Measurements from ENCODE around the gene ZNF74.
"Not testable (repeated sequence)": the region's sequence is repeated elsewhere in the genome, so short reads cannot be mapped to it uniquely, and the experiment has no call there.

The ZNF74 gene

GRCh38 chr22:20393705-20394476 is at the start of gene ZNF74:
Gene ZNF74, plus strand, starts transcription at chr22:20394151. Its CDS starts 478 bp downstream, at chr22:20394629.
- Histone ChIP-seq H3K4me1 (ENCODE audit: control insufficient read depth in 1 of 2, insufficient read depth in 2 of 2, low read length in 2 of 2) (peaks cover 8 to 15% of the 10 kb centered on the region in 2 donors), H3K9me3 (ENCODE audit: control insufficient read depth in 1 of 2, low read length in 2 of 2) (no peaks in the 10 kb centered on the region), H3K36me3 (ENCODE audit: control insufficient read depth in 1 of 2, insufficient read depth in 2 of 2, low read length in 2 of 2) (no peaks in the 10 kb centered on the region), H3K27ac (ENCODE audit: low read length) (peak within 1 kb of the TSS; percentile 63), H3K27me3 (ENCODE audit: low read depth, low read length) (no peaks in the 10 kb centered on the region), H3K4me3 (ENCODE audit: low read depth in 1 of 2, low read length in 2 of 2) (peak within 1 kb of the TSS; percentile 89 to 92)

GRCh38 chr22:20346553-20346952 is 47.4 kb upstream of the ZNF74 start:
- not testable (repeated sequence) for H3K36me3 ChIP-seq (ENCODE audit: control insufficient read depth in 1 of 2, insufficient read depth in 2 of 2, low read length in 2 of 2); H3K27ac ChIP-seq (ENCODE audit: low read length); H3K4me1 ChIP-seq (ENCODE audit: control insufficient read depth in 1 of 2, insufficient read depth in 2 of 2, low read length in 2 of 2); H3K9me3 ChIP-seq (ENCODE audit: control insufficient read depth in 1 of 2, low read length in 2 of 2); H3K4me3 ChIP-seq (ENCODE audit: low read depth in 1 of 2, low read length in 2 of 2); H3K27me3 ChIP-seq (ENCODE audit: low read depth, low read length)

GRCh38 chr22:20352536-20352935 is 41.4 kb upstream of the ZNF74 start:
- not testable (repeated sequence) for H3K9me3 ChIP-seq (ENCODE audit: control insufficient read depth in 1 of 2, low read length in 2 of 2); H3K27me3 ChIP-seq (ENCODE audit: low read depth, low read length); H3K36me3 ChIP-seq (ENCODE audit: control insufficient read depth in 1 of 2, insufficient read depth in 2 of 2, low read length in 2 of 2); H3K4me1 ChIP-seq (ENCODE audit: control insufficient read depth in 1 of 2, insufficient read depth in 2 of 2, low read length in 2 of 2); H3K27ac ChIP-seq (ENCODE audit: low read length); H3K4me3 ChIP-seq (ENCODE audit: low read depth in 1 of 2, low read length in 2 of 2)

- Histone ChIP-seq H3K9me3 (ENCODE audit: control insufficient read depth in 1 of 2, low read length in 2 of 2) (no peaks in the 10 kb centered on the region), H3K27ac (ENCODE audit: low read length) (no peak overlapping the region), H3K4me3 (ENCODE audit: low read depth in 1 of 2, low read length in 2 of 2) (no peak overlapping the region), H3K36me3 (ENCODE audit: control insufficient read depth in 1 of 2, insufficient read depth in 2 of 2, low read length in 2 of 2) (no peaks in the 10 kb centered on the region), H3K4me1 (ENCODE audit: control insufficient read depth in 1 of 2, insufficient read depth in 2 of 2, low read length in 2 of 2) (no peaks in the 10 kb centered on the region), H3K27me3 (ENCODE audit: low read depth, low read length) (no peaks in the 10 kb centered on the region)
Measured at GRCh38 chr22:20354238-20354975, 39.5 kb upstream of the ZNF74 start.

- not testable (repeated sequence) for H3K36me3 ChIP-seq (ENCODE audit: control insufficient read depth in 1 of 2, insufficient read depth in 2 of 2, low read length in 2 of 2); H3K27me3 ChIP-seq (ENCODE audit: low read depth, low read length)
Measured at GRCh38 chr22:20355939-20356636, 37.9 kb upstream of the ZNF74 start.

GRCh38 chr22:20356906-20357305 is 37.0 kb upstream of the ZNF74 start:
- H3K27me3 ChIP-seq (ENCODE audit: low read depth, low read length); H3K27ac ChIP-seq (ENCODE audit: low read length); H3K9me3 ChIP-seq (ENCODE audit: control insufficient read depth in 1 of 2, low read length in 2 of 2); H3K4me3 ChIP-seq (ENCODE audit: low read depth in 1 of 2, low read length in 2 of 2); H3K4me1 ChIP-seq (ENCODE audit: control insufficient read depth in 1 of 2, insufficient read depth in 2 of 2, low read length in 2 of 2); H3K36me3 ChIP-seq (ENCODE audit: control insufficient read depth in 1 of 2, insufficient read depth in 2 of 2, low read length in 2 of 2): not testable (repeated sequence)

More at GRCh38 chr22:20355939-20356636, 37.9 kb upstream of the ZNF74 start:
- H3K9me3 ChIP-seq (ENCODE audit: control insufficient read depth in 1 of 2, low read length in 2 of 2); H3K27ac ChIP-seq (ENCODE audit: low read length); H3K4me1 ChIP-seq (ENCODE audit: control insufficient read depth in 1 of 2, insufficient read depth in 2 of 2, low read length in 2 of 2); H3K4me3 ChIP-seq (ENCODE audit: low read depth in 1 of 2, low read length in 2 of 2): not testable (repeated sequence)

GRCh38 chr22:20357967-20358366 is 36.0 kb upstream of the ZNF74 start:
- not testable (repeated sequence) for H3K27me3 ChIP-seq (ENCODE audit: low read depth, low read length); H3K27ac ChIP-seq (ENCODE audit: low read length); H3K36me3 ChIP-seq (ENCODE audit: control insufficient read depth in 1 of 2, insufficient read depth in 2 of 2, low read length in 2 of 2); H3K4me3 ChIP-seq (ENCODE audit: low read depth in 1 of 2, low read length in 2 of 2); H3K9me3 ChIP-seq (ENCODE audit: control insufficient read depth in 1 of 2, low read length in 2 of 2); H3K4me1 ChIP-seq (ENCODE audit: control insufficient read depth in 1 of 2, insufficient read depth in 2 of 2, low read length in 2 of 2)

- H3K27ac ChIP-seq (ENCODE audit: low read length); H3K4me1 ChIP-seq (ENCODE audit: control insufficient read depth in 1 of 2, insufficient read depth in 2 of 2, low read length in 2 of 2); H3K27me3 ChIP-seq (ENCODE audit: low read depth, low read length); H3K4me3 ChIP-seq (ENCODE audit: low read depth in 1 of 2, low read length in 2 of 2); H3K9me3 ChIP-seq (ENCODE audit: control insufficient read depth in 1 of 2, low read length in 2 of 2); H3K36me3 ChIP-seq (ENCODE audit: control insufficient read depth in 1 of 2, insufficient read depth in 2 of 2, low read length in 2 of 2): not testable (repeated sequence)
Measured at GRCh38 chr22:20358503-20359239, 35.3 kb upstream of the ZNF74 start.

- H3K27me3 ChIP-seq (ENCODE audit: low read depth, low read length); H3K9me3 ChIP-seq (ENCODE audit: control insufficient read depth in 1 of 2, low read length in 2 of 2); H3K27ac ChIP-seq (ENCODE audit: low read length); H3K36me3 ChIP-seq (ENCODE audit: control insufficient read depth in 1 of 2, insufficient read depth in 2 of 2, low read length in 2 of 2); H3K4me1 ChIP-seq (ENCODE audit: control insufficient read depth in 1 of 2, insufficient read depth in 2 of 2, low read length in 2 of 2); H3K4me3 ChIP-seq (ENCODE audit: low read depth in 1 of 2, low read length in 2 of 2): not testable (repeated sequence)
Measured at GRCh38 chr22:20360261-20360660, 33.7 kb upstream of the ZNF74 start.

GRCh38 chr22:20360866-20361751 is 32.8 kb upstream of the ZNF74 start:
- H3K36me3 ChIP-seq (ENCODE audit: control insufficient read depth in 1 of 2, insufficient read depth in 2 of 2, low read length in 2 of 2); H3K4me3 ChIP-seq (ENCODE audit: low read depth in 1 of 2, low read length in 2 of 2); H3K9me3 ChIP-seq (ENCODE audit: control insufficient read depth in 1 of 2, low read length in 2 of 2); H3K27me3 ChIP-seq (ENCODE audit: low read depth, low read length); H3K27ac ChIP-seq (ENCODE audit: low read length); H3K4me1 ChIP-seq (ENCODE audit: control insufficient read depth in 1 of 2, insufficient read depth in 2 of 2, low read length in 2 of 2): not testable (repeated sequence)
